GM21717 (cell line): ENCODE measurements around the gene MGA.

ENCODE experiments used
- ATAC-seq: cut with Tn5 transposase; IDR thresholded peaks from one replicate; pipeline ENCODE4 v1.9.1; 2021; ENCODE audit warnings: mild to moderate bottlenecking, moderate library complexity; ENCODE audit not compliant: unreplicated experiment

Gene MGA

DNA sequence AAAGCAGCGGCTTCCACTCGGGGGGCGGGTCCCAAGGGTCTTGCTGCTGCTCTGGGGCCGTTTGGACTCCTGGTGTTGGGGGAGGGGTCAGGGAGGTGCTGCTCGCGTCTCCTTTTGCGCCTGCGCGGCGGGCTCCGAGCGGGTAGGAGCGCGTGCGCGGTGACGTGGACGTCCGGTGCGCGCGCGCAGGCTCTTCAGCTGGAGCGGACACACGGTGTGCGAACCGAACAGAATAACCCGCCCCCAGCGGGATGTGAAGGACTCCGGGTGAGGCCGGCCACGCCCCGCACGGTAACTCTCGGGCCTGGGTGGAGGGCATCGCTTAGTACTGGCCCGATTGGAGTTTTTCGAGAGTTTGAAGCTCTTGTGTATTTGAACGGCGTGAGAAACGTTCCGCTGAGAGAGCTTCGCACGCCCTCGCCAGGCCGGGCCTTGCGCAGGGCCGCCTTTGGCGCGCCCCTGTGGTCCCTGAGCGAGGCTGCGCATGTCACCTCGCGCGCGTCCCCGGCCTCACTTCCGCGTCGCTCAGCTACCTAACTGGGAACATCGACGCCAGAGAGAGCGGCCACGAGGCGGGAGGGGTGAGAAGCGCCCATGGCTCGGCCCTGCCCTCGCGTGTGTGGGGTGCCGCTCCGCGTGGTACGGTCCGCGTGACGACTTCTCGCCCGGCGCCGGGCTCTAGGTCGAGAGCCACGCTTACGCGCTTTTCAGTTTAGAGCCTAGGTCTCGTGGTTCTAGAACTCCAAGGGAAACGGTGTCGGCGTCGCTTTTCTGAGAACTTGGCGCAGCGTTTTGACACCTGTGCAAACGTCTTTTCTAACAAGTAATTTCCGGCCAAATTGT, at the start of gene MGA:
MGA (plus strand) TSS at position 171 of the 843 bp plus-strand sequence.
- ATAC-seq = peak; percentile 62

DNA sequence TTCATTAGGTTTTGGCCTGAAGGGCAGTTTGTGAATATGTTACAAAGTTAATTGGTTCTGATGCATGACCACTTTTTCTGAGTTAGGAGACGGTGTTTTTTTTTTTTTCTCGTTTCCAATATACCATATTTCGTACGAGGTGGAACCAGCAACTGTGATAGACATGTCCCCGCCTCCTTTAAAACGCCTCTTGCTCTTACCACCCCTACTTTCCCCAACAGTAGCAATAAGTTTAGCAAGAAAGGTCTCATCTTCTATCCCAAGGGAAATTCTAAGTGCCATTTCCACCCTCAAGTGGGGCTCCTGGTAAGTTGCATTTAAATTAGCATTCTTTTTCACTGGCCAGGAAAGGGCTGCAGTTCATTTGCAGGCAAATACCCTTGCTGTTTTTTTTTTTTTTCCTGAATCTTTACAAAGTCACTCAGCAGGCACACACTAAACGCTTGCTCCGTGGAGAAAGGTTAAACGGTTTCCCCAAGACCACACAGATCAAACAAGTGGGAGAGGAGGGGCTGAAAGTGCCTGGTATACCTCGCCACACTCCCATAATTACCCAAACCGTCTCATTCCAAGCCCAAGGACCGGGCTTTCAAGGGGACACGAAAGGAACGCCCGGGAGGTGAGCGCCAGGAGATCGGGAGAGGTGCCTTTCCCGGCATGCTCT, 39.5 kb upstream of the MGA start:
- no peak for ATAC-seq

GRCh38 chr15:41621200-41622193, 38.7 kb upstream of the MGA start:
- ATAC-seq = no peak

GRCh38 chr15:41622901-41623300, 37.3 kb upstream of the MGA start:
- no peak for ATAC-seq

DNA sequence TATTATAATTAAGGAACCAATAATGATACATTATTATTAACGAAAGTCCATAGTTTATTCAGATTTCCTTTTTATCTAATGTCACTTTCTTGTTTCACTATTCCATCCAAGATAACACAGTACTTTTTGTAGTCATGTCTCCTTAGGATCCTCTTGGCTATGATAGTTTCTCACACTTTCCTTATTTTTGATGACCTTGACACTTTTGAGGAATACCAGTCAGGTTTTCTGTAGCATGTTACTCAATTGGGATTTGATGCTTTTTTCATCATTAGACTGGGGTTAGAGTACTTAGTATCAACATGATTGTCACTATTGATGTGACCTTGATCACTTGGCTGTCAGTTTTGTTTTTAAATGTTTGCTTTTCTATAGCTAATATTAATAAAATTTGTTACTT, 33.0 kb upstream of the MGA start:
- no peak for ATAC-seq

DNA sequence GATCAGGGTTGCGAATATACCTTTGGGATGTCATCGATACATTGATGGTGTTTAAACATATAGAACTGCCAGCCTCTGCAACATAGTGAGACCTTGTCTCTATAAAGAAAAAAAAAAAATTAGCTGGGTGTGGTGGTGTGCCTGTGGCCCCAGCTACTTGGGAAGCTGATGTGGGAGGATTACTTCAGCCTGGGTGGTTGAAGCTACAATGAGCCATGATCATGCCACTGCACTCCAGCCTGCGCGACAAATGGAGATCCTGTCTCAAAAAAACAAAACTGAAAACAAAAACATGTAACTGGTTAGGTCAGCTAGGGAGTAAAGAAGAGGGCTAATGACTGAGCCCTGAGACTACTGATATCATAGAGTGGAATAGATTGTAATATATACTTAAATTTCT, 30.7 kb upstream of the MGA start:
- no peak for ATAC-seq

GRCh38 chr15:41629883-41630282, 30.3 kb upstream of the MGA start:
- no peak for ATAC-seq

GRCh38 chr15:41630616-41631217, 29.5 kb upstream of the MGA start:
- ATAC-seq = no peak

DNA sequence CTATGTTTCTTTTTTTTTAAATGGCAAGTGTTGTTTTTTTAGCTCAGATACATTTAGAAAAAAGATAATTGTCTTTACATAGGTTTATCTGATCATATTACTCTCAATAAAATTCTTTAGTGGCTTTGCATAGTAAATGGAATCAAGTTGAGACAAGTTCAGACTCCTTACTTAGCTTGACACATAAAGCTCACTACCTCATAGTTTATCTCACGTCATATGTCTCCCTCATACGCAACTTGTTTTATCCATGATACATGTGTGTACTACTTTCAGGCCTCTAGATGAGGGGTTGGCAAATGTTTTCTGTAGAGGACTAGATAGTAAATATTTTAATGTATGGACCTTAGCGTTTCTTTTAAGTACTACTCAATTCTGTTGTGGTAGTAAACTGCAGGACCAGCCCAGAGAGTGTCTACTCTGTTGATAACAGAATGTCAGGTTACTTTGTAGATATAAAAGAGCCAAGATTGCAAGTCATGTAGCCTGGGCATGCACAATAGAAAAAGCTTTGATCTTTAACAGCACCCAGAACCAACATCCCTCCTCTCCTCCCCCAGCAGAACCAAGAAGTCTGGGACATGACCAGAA, 28.2 kb upstream of the MGA start:
- ATAC-seq = no peak

GRCh38 chr15:41633609-41634008, 26.6 kb upstream of the MGA start:
- no peak for ATAC-seq

DNA sequence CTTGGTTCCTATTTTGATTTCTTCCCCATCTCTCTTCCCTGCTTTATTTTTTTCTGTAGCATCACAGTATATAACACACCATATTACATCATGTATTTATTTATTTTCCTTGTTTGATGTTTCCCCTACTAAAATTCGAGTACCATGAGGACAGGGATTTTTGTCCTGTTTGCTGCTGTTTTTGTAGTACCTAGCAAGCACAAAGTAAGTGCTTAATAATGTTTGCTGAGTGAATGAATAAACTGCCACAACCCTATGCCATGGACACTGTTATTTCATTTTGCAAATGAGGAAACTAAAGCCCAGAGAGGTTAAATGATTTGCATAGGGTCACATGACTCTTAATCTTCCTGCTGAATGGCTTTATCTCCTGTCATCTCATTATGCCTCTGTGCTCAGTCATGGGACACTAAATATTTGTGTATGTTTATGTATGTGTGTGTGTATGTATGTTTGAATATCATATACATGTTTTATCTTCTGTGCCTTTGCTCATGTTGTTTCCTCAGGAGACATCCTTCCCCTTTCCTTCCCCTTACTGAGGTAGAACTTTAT, 26.1 kb upstream of the MGA start:
- no peak for ATAC-seq

DNA sequence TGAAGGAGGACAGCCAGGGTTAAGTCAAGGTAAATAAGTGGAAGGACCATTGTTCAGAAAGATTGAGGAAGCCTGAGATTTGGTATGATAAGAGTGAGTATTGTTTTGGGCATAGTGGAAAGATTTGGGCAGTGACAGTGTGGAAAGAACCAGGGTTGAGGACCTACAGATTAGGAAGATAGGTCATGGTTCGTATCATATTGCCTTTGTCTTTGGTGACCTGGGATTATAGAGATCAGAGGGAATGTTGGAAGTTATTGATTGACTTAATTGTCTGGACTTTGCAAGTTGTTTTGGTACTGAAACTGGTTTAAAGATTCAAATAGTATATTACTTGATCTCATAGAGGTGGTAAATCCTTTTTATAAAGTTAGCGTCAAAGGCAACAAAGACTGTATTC, 23.1 kb upstream of the MGA start:
- ATAC-seq = no peak

DNA sequence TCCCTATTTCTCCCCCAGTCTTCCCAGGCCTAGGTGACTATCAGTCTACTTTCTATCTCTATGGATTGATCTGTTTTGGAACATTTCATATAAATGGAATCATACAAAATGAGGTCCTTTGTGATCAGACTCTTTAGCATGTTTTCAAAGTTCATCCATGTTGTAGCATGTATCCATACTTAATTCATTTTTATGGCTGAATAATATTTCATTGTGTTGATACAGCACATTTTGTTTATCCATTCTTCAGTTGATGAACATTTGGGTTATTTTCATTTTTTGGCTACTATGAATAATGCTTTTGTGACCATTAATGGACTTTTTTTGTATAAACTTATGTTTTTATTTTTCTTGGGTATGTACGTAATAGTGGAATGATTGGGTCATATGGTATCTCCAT, 19.2 kb upstream of the MGA start:
- ATAC-seq = no peak

GRCh38 chr15:41647262-41647661, 12.9 kb upstream of the MGA start:
- no peak for ATAC-seq

DNA sequence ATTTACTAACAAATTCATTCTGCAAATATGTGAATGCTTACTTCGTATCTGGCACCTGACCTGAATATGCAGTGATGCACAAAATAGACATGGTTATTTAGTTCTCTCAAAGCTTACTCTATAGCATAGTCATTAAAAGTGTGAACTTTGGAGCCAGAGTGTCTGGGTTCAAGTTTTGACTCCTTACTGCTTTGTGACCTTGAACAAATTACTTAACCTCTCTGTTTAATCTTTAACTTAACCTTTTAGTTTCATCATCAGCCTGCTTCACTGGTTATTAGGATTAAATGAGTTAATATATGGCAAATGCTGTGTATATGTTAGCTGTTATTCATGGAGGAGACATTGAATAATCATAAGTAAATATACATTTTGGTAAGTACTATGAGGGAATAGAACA, 12.1 kb upstream of the MGA start:
- no peak for ATAC-seq

DNA sequence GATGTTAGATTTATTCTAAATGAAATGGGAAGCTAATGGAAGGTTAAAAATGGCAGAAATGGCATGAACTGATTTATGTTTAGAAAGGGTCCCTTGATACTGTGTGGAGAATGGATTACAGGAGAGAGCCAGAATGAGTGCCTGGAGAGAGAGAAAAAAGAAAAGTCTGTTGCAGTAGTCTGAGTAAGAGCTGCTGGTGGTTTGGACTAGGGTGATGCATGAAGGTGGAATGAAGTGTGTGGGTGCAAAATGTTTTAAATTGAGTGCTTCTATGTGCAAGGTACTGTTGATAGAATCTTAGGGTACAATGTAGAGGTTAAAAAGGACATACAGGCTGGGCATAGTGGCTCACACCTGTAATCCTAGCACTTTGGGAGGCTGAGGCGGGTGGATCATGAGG, 11.4 kb upstream of the MGA start:
- no peak for ATAC-seq

DNA sequence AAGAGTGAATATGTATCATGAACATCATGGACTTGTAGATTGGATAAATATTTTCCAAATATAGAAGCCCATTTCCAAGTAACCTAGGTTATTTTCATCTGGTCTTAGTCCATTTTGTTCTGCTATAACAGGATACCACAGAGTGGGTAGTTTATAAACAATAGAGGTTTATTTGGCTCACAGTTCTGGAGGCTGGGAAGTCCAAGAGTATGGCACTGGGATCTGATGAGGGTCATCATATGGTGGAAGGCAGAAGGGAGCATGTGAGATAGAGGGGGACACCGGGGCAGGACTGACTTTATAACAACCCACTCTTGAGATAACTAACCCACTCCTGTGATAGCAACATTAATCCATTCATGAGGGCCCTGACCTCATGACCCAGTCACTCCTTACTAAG, 9.4 kb upstream of the MGA start:
- no peak for ATAC-seq

DNA sequence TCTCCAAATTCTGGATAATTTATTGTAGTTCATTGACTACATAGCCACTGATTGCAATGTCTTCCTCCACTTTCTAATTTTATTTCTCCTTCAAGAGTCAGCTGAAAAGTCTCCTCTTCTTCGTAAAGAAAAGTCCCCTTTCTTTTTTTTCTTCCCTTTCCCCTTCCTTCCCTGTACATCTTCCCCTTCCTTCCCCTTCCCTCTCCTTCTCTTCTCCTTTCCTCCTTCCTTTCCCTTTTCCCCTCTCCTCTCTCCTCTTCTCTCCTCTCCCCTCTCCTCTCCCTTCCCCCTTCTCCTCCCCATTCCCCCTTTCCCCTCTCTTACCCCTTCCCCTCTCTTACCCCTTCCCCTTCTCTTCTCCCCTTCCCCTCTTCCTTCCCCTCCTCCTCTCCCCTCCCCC, 8.8 kb upstream of the MGA start:
- no peak for ATAC-seq

GRCh38 chr15:41653760-41654159, 6.4 kb upstream of the MGA start:
- ATAC-seq = no peak

- no peak for ATAC-seq
These were observed 4.5 kb upstream of the MGA start for GRCh38 chr15:41655716-41656115.
